ENCODE data around the gene CLDN16.

CLDN16 gene, protein sequence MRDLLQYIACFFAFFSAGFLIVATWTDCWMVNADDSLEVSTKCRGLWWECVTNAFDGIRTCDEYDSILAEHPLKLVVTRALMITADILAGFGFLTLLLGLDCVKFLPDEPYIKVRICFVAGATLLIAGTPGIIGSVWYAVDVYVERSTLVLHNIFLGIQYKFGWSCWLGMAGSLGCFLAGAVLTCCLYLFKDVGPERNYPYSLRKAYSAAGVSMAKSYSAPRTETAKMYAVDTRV

DNA sequence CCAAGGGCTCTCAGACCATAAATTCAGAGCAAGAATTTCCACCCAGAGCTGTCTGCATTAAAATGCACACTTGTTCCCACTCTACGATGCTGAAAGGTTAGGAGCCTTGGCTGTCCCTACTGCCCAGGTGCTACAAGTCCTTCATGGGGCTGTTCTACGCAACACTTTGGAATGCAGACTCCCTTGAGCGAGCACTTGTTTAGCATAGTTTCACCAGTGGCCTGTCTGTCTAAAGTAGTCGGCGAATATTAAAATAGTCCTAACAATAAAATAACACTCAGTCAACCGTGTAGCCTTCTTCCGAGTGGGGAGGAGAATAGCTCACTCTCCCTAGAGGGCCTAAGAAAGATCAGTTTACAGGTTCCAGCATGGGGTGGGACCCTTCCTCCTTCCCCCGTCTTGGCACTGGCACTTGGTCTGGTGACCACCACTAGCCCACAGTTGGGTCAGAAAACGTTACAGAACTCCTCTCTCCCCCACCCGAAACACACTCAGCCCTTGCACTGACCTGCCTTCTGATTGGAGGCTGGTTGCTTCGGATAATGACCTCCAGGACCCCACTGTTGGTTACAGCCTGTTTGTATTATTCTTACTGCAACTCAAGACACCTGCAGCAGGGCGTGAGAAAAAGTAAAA lies at the start of gene CLDN16:
TSS of gene CLDN16 (plus strand) at position 586 of the 636 bp plus-strand sequence. CDS start 167 bp downstream, outside the sequence.
- H3K27me3 ChIP-seq (ENCODE audit: insufficient read depth, insufficient read length), result no peaks in the 10 kb centered on the region
- no peak for DNase-seq (ENCODE audit: low read depth, low spot score)
- no peaks in the 10 kb centered on the region for H3K4me1 ChIP-seq (ENCODE audit: insufficient read depth, insufficient read length)
- no peak within 1 kb of the TSS for H3K9ac ChIP-seq (ENCODE audit: insufficient read length, low read depth)
- H3K36me3 ChIP-seq (ENCODE audit: insufficient read depth, insufficient read length, low read length), result no peaks in the 10 kb centered on the region
- TF ChIP-seq ZNF274 (IDR thresholded peaks at IDR 0.05; ENCODE audit: low read depth, low read length) (no peak), SUZ12 (IDR thresholded peaks at IDR 0.05; ENCODE audit: extremely low read depth, insufficient read depth, insufficient read length) (no peak), YY1 (IDR thresholded peaks at IDR 0.05; ENCODE audit: insufficient read depth, insufficient read length) (no peak)
- no peak within 1 kb of the TSS for H3K4me3 ChIP-seq (ENCODE audit: insufficient read length, low read depth)
- H3K9me3 ChIP-seq (ENCODE audit: insufficient read depth, low read length), result no peaks in the 10 kb centered on the region

DNA sequence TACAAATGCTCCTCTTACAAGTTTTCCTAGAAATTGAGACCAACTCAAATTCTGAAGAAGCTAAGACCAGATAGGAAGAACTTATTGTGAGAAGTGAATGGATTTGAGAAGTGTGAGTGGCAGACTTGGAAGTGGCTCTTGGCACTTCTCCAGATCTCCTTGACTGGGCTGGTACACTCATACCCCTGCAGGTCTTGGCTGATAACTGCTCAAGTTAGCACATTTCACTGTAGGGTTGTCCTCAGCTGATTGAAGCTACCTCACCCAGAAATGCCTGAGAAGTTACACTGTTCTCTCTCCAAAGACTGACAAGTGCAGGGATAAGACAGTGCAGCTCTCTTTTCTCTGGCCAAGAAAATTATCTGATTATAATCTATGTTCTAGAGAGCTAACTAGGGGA lies 49.2 kb upstream of the CLDN16 start:
- TF ChIP-seq YY1 (IDR thresholded peaks at IDR 0.05; ENCODE audit: insufficient read depth, insufficient read length) (no peak), ZNF274 (IDR thresholded peaks at IDR 0.05; ENCODE audit: low read depth, low read length) (no peak), SUZ12 (IDR thresholded peaks at IDR 0.05; ENCODE audit: extremely low read depth, insufficient read depth, insufficient read length) (no peak)
- Histone ChIP-seq H3K9ac (ENCODE audit: insufficient read length, low read depth) (no peak overlapping the region), H3K9me3 (ENCODE audit: insufficient read depth, low read length) (peaks cover 7% of the 10 kb centered on the region; the same call in 1 of the 2 replicates), H3K27me3 (ENCODE audit: insufficient read depth, insufficient read length) (no peaks in the 10 kb centered on the region), H3K4me1 (ENCODE audit: insufficient read depth, insufficient read length) (no peaks in the 10 kb centered on the region), H3K4me3 (ENCODE audit: insufficient read length, low read depth) (no peak overlapping the region), H3K36me3 (ENCODE audit: insufficient read depth, insufficient read length, low read length) (no peaks in the 10 kb centered on the region)
- no peak for DNase-seq (ENCODE audit: low read depth, low spot score)

DNA sequence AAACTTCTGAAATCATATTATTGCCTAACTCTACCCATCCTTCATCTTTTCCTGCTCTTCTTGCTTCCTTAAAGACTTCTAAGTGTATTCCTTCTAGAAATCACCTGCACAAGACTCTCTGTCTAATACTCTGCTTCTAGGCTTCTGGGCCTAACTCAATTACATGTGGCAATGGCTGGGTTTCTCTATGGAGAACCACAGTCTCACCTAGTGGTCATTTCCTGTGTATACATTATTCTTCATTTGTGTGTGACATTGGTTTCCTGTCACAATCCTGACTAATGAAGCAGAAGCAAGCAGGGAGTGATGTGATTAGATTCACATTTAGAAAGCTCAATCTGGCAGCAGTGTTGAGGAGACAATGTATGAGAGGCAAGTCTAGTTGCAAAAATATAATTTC lies 48.8 kb upstream of the CLDN16 start:
- H3K4me1 ChIP-seq (ENCODE audit: insufficient read depth, insufficient read length), result no peaks in the 10 kb centered on the region
- TF ChIP-seq ZNF274 (IDR thresholded peaks at IDR 0.05; ENCODE audit: low read depth, low read length) (no peak), YY1 (IDR thresholded peaks at IDR 0.05; ENCODE audit: insufficient read depth, insufficient read length) (no peak), SUZ12 (IDR thresholded peaks at IDR 0.05; ENCODE audit: extremely low read depth, insufficient read depth, insufficient read length) (no peak)
- H3K36me3 ChIP-seq (ENCODE audit: insufficient read depth, insufficient read length, low read length), result no peaks in the 10 kb centered on the region
- no peak overlapping the region for H3K4me3 ChIP-seq (ENCODE audit: insufficient read length, low read depth)
- H3K27me3 ChIP-seq (ENCODE audit: insufficient read depth, insufficient read length), result no peaks in the 10 kb centered on the region
- no peak overlapping the region for H3K9ac ChIP-seq (ENCODE audit: insufficient read length, low read depth)
- peaks cover 7% of the 10 kb centered on the region; the same call in 1 of the 2 replicates for H3K9me3 ChIP-seq (ENCODE audit: insufficient read depth, low read length)
- no peak for DNase-seq (ENCODE audit: low read depth, low spot score)

DNA sequence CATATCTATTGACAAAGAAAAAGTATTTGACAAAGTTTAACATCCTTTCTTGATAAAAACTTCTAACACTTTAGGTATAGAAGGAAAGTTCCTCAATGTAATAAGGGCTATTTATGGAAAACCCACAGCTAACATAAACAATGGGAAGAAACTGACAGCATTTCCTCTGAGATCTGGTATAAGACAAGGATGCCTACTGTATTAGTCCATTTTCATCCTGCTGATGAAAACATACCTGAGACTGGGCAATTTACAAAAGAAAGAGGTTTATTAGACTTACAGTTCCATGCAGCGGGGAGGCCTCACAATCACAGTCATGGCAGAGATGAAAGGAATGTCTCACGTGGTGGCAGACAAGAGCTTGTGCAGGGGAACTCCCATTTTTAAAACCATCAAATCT lies 47.9 kb upstream of the CLDN16 start:
- Histone ChIP-seq H3K27me3 (ENCODE audit: insufficient read depth, insufficient read length) (no peaks in the 10 kb centered on the region), H3K36me3 (ENCODE audit: insufficient read depth, insufficient read length, low read length) (no peaks in the 10 kb centered on the region), H3K9ac (ENCODE audit: insufficient read length, low read depth) (no peak overlapping the region), H3K4me3 (ENCODE audit: insufficient read length, low read depth) (no peak overlapping the region), H3K9me3 (ENCODE audit: insufficient read depth, low read length) (peaks cover 7% of the 10 kb centered on the region; the same call in 1 of the 2 replicates), H3K4me1 (ENCODE audit: insufficient read depth, insufficient read length) (no peaks in the 10 kb centered on the region)
- TF ChIP-seq SUZ12 (IDR thresholded peaks at IDR 0.05; ENCODE audit: extremely low read depth, insufficient read depth, insufficient read length) (no peak), YY1 (IDR thresholded peaks at IDR 0.05; ENCODE audit: insufficient read depth, insufficient read length) (no peak), ZNF274 (IDR thresholded peaks at IDR 0.05; ENCODE audit: low read depth, low read length) (no peak)
- DNase-seq (ENCODE audit: low read depth, low spot score), result no peak

DNA sequence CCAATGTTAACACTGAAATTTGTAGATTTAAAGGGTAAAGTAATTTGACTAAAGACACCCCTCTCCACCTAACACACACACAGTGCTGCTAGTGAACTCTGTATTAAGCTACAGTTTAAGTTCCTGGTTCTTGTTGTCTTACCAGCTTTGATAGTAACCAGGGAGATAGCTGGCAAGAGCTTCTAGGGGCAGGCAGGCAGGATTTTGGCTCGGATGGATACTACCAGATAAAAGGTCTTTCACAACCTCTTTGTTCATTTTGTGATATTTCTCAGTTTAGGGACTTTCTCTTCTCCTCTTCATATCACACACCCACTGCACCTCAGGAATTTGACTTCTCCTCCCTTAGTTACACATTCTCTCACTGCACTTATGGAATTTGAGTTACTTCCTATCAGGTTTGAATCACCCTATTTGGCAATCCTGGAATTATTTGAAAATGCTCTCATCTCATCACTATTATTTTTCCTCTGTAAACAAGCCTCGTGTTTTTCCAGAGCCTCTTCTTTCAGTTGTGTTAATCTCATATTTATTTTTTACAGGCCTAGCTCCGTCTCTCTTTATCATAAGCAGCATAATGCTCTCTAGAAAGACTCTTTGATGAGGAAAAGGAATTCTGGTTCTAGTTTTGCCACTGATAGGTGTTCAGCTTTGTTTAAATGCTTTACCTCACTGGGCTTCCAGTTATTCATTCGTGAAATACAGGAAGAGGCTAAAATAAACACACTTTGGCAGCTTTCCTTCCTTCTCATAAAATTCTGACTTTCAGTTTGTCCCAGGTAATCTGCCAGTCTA lies 42.7 kb upstream of the CLDN16 start:
- Histone ChIP-seq H3K4me1 (ENCODE audit: insufficient read depth, insufficient read length) (no peaks in the 10 kb centered on the region), H3K9ac (ENCODE audit: insufficient read length, low read depth) (no peak overlapping the region), H3K4me3 (ENCODE audit: insufficient read length, low read depth) (no peak overlapping the region), H3K27me3 (ENCODE audit: insufficient read depth, insufficient read length) (no peaks in the 10 kb centered on the region), H3K36me3 (ENCODE audit: insufficient read depth, insufficient read length, low read length) (no peaks in the 10 kb centered on the region), H3K9me3 (ENCODE audit: insufficient read depth, low read length) (peaks cover 7% of the 10 kb centered on the region; the same call in 1 of the 2 replicates)
- DNase-seq (ENCODE audit: low read depth, low spot score), result no peak
- TF ChIP-seq ZNF274 (IDR thresholded peaks at IDR 0.05; ENCODE audit: low read depth, low read length), result no peak

DNA sequence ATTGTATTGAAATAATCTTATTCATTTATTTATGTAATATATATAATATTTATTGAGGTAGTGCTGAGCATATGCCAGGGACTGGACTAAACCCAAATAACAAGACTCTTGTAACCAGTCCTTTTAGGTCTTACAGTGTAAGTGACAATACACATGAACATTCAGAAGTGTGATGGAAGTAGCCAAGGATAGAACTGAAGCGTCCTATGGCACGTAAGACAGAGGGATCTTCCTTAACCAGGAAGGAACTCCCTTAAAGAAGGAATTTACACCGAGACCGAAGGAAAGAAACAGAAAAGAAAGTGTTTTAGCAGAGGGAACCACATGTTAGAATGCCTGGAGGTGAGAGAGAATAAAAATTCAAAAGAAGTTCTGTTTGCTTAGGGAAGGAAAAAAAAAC lies 42.1 kb upstream of the CLDN16 start:
- TF ChIP-seq ZNF274 (IDR thresholded peaks at IDR 0.05; ENCODE audit: low read depth, low read length) (no peak), SUZ12 (IDR thresholded peaks at IDR 0.05; ENCODE audit: extremely low read depth, insufficient read depth, insufficient read length) (no peak)
- Histone ChIP-seq H3K36me3 (ENCODE audit: insufficient read depth, insufficient read length, low read length) (no peaks in the 10 kb centered on the region), H3K4me3 (ENCODE audit: insufficient read length, low read depth) (no peak overlapping the region), H3K27me3 (ENCODE audit: insufficient read depth, insufficient read length) (no peaks in the 10 kb centered on the region), H3K4me1 (ENCODE audit: insufficient read depth, insufficient read length) (no peaks in the 10 kb centered on the region), H3K9ac (ENCODE audit: insufficient read length, low read depth) (no peak overlapping the region), H3K9me3 (ENCODE audit: insufficient read depth, low read length) (peaks cover 5% of the 10 kb centered on the region; the same call in 1 of the 2 replicates)
- DNase-seq (ENCODE audit: low read depth, low spot score), result no peak

DNA sequence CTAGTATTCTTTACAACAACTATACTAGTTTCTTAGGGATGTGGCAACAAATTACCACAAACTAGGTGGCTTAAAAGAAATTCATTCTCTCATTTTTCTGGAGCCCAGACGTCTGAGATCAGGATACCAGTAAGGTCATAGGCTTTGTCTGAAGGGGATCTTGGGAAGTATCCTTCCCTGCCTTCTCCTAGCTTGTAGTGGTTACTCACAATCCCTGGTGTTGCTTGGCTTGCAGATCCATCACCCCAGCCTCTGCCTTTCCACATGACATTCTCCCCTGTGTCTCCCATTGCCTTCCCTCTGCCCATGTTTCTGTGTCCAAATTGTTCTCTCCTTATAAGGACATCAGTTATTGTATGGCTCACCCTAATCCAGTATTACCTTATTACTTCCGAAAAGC lies 41.4 kb upstream of the CLDN16 start:
- Histone ChIP-seq H3K4me3 (ENCODE audit: insufficient read length, low read depth) (no peak overlapping the region), H3K36me3 (ENCODE audit: insufficient read depth, insufficient read length, low read length) (no peaks in the 10 kb centered on the region), H3K4me1 (ENCODE audit: insufficient read depth, insufficient read length) (no peaks in the 10 kb centered on the region), H3K27me3 (ENCODE audit: insufficient read depth, insufficient read length) (no peaks in the 10 kb centered on the region), H3K9me3 (ENCODE audit: insufficient read depth, low read length) (no peaks in the 10 kb centered on the region), H3K9ac (ENCODE audit: insufficient read length, low read depth) (no peak overlapping the region)
- TF ChIP-seq YY1 (IDR thresholded peaks at IDR 0.05; ENCODE audit: insufficient read depth, insufficient read length) (no peak), ZNF274 (IDR thresholded peaks at IDR 0.05; ENCODE audit: low read depth, low read length) (no peak), SUZ12 (IDR thresholded peaks at IDR 0.05; ENCODE audit: extremely low read depth, insufficient read depth, insufficient read length) (no peak)
- DNase-seq (ENCODE audit: low read depth, low spot score), result no peak

Data from NT2/D1 (cell line).